ENCODE data around the gene OXSR1. TPM values are rescaled to one million over a fixed set of nuclear protein-coding genes. Genes with fewer than 3 reads are reported as not detected.
A peak's percentile ranks its signal among the peaks of the same experiment; 100 is the strongest.

OXSR1 gene
- total RNA-seq, 1 donor from 2014 or later = 80.7 TPM

DNA sequence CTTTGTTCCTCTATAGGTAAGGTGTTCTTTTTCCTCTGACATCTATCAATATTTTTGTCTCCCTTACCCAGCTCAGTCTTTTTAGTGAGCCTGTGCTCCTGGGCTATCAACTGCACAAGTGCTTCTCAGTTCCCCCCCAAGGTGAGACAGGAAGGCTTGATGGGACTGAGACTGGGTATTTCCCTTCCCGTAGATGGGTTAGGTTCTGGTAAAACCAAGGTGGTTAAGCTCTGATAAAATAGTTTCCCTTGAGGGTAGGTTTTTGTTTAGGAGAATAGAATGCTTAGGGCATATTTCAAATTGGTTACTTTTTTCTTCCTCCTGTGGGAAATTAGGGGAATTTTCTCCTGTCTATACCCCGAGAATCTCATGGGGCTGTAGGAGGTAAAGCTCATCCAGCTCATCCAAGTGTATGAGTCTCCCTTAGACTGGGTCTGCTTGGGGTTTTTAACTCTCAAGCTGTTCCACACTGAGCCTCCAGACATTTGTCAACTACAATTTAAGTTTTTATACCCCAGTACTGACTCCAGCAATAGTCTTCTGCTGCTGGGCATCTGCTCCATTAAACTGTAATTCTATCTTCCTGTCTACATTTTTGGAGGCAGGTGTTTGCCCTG, 44.9 kb downstream of the OXSR1 start:
- Mint-ChIP-seq H3K27ac (ENCODE audit: unreplicated experiment) (no peak overlapping the region), H3K36me3 (ENCODE audit: unreplicated experiment) (no peaks in the 10 kb centered on the region), H3K4me1 (ENCODE audit: low read depth, unreplicated experiment) (peaks cover 27% of the 10 kb centered on the region), H3K27me3 (ENCODE audit: unreplicated experiment) (peaks cover 5% of the 10 kb centered on the region), H3K4me3 (ENCODE audit: unreplicated experiment) (peak overlapping the region; percentile 21), H3K9me3 (ENCODE audit: unreplicated experiment) (peaks cover 2% of the 10 kb centered on the region)
- TF ChIP-seq, protein P1, sequence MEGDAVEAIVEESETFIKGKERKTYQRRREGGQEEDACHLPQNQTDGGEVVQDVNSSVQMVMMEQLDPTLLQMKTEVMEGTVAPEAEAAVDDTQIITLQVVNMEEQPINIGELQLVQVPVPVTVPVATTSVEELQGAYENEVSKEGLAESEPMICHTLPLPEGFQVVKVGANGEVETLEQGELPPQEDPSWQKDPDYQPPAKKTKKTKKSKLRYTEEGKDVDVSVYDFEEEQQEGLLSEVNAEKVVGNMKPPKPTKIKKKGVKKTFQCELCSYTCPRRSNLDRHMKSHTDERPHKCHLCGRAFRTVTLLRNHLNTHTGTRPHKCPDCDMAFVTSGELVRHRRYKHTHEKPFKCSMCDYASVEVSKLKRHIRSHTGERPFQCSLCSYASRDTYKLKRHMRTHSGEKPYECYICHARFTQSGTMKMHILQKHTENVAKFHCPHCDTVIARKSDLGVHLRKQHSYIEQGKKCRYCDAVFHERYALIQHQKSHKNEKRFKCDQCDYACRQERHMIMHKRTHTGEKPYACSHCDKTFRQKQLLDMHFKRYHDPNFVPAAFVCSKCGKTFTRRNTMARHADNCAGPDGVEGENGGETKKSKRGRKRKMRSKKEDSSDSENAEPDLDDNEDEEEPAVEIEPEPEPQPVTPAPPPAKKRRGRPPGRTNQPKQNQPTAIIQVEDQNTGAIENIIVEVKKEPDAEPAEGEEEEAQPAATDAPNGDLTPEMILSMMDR (IDR thresholded peaks at IDR 0.05; ENCODE audit: partially characterized antibody, unreplicated experiment) = no peak
- no peak for DNase-seq

DNA sequence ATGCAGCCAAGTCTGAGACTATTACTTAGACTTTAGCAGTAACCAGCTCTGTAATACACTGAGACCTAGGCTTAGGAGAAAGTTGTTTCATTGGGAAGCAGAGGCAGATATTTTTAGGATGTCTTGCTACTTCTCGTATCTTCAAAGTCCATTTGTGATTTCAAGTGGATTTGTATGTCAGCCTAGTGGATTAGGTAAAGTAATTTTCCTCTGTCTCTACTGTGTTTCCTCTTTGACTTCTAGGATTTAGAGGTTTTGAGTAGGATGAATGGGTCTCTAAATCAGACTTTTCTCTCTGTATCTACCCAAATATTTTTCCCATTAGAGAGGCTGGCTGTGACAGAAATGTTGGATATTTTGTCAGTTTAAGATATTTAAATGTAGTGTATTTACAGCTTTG, 46.8 kb downstream of the OXSR1 start:
- TF ChIP-seq, protein P1 (IDR thresholded peaks at IDR 0.05; ENCODE audit: partially characterized antibody, unreplicated experiment) = no peak
- no peak overlapping the region for H3K4me3 Mint-ChIP-seq (ENCODE audit: unreplicated experiment)
- peaks cover 2% of the 10 kb centered on the region for H3K27me3 Mint-ChIP-seq (ENCODE audit: unreplicated experiment)
- peaks cover 17% of the 10 kb centered on the region for H3K4me1 Mint-ChIP-seq (ENCODE audit: low read depth, unreplicated experiment)
- H3K36me3 Mint-ChIP-seq (ENCODE audit: unreplicated experiment) = no peaks in the 10 kb centered on the region
- no peak for DNase-seq
- peaks cover 2% of the 10 kb centered on the region for H3K9me3 Mint-ChIP-seq (ENCODE audit: unreplicated experiment)
- H3K27ac Mint-ChIP-seq (ENCODE audit: unreplicated experiment) = no peak overlapping the region

DNA sequence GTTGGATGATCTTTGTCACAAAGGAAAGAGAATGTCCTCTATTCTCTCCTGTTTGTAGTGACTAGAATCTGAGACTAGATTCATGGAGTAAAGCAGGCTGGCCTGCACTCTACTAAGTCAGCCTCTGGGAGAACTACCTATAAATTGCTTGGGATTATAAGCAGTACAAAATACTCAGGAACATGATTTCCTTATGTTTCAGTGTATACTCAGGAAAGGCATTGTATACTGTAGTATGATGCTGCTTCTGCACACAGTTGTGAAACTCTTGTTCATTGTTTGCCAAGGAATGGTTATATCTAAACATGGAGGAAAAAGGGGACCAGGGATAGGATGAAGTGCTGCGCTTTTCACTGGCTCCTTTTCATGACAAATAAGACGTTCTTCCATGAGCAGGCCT, 49.2 kb downstream of the OXSR1 start:
- DNase-seq = no peak
- H3K27ac Mint-ChIP-seq (ENCODE audit: unreplicated experiment) = no peak overlapping the region
- H3K4me1 Mint-ChIP-seq (ENCODE audit: low read depth, unreplicated experiment) = peaks cover 15% of the 10 kb centered on the region
- peaks cover 2% of the 10 kb centered on the region for H3K27me3 Mint-ChIP-seq (ENCODE audit: unreplicated experiment)
- H3K9me3 Mint-ChIP-seq (ENCODE audit: unreplicated experiment) = no peaks in the 10 kb centered on the region
- no peaks in the 10 kb centered on the region for H3K36me3 Mint-ChIP-seq (ENCODE audit: unreplicated experiment)
- no peak overlapping the region for H3K4me3 Mint-ChIP-seq (ENCODE audit: unreplicated experiment)
- TF ChIP-seq, protein P1 (IDR thresholded peaks at IDR 0.05; ENCODE audit: partially characterized antibody, unreplicated experiment) = no peak

DNA sequence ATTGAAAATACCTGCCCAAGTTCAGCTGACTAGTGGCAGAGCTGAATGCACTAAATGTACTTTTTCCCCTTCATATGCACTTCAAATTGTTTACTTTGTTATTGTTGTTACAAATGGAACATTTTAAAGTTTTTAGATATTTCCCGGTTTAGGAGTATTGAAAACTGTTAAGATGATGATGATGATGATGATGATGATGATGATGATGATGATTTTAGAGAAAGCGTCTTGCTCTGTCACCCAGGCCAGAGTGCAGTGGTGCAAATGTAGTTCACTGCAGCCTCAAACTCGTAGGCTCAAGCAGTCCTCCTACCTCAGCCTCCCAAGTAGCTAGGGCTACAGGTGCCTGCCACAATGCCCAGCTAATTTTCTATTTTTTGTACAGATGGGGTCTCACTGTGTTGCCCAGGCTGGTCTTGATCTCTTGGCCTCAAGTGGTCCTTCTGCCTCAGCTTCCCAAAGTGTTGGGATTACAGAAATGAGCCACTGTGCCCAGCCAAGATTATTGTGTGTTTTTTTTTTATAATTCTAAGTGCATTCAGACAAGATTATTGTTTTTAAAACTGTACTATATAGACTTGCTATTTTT, 54.4 kb downstream of the OXSR1 start:
- Mint-ChIP-seq H3K4me1 (ENCODE audit: low read depth, unreplicated experiment) (peaks cover 18% of the 10 kb centered on the region), H3K36me3 (ENCODE audit: unreplicated experiment) (no peaks in the 10 kb centered on the region), H3K27me3 (ENCODE audit: unreplicated experiment) (peaks cover 4% of the 10 kb centered on the region), H3K27ac (ENCODE audit: unreplicated experiment) (no peak overlapping the region), H3K9me3 (ENCODE audit: unreplicated experiment) (peaks cover 5% of the 10 kb centered on the region), H3K4me3 (ENCODE audit: unreplicated experiment) (no peak overlapping the region)
- DNase-seq = no peak
- TF ChIP-seq, protein P1 (IDR thresholded peaks at IDR 0.05; ENCODE audit: partially characterized antibody, unreplicated experiment) = no peak

DNA sequence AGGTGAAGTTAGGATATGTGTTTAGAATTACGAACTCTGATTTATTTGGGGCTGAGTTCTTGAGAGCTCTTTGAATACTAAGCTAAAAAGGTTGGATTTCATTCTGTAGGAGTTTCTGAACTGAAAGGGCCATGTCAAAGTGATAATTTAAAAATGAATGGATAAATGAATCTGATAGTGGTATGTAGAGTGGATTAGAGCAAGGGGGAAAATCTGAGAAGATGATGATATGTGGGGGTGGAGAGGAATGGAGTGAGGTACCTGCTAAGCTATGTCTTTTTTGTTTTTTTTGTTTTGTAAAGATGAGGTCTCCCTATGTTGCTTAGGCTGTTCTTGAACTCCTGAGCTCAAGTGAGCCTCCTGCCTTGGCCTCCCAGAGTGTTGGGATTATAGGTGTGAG, 55.7 kb downstream of the OXSR1 start:
- peak overlapping the region; percentile 50 for H3K27ac Mint-ChIP-seq (ENCODE audit: unreplicated experiment)
- DNase-seq = no peak
- peaks cover 4% of the 10 kb centered on the region for H3K27me3 Mint-ChIP-seq (ENCODE audit: unreplicated experiment)
- H3K4me1 Mint-ChIP-seq (ENCODE audit: low read depth, unreplicated experiment) = peaks cover 16% of the 10 kb centered on the region
- peaks cover 5% of the 10 kb centered on the region for H3K9me3 Mint-ChIP-seq (ENCODE audit: unreplicated experiment)
- TF ChIP-seq, protein P1 (IDR thresholded peaks at IDR 0.05; ENCODE audit: partially characterized antibody, unreplicated experiment) = no peak
- H3K4me3 Mint-ChIP-seq (ENCODE audit: unreplicated experiment) = no peak overlapping the region
- H3K36me3 Mint-ChIP-seq (ENCODE audit: unreplicated experiment) = no peaks in the 10 kb centered on the region

Measured in glutamatergic neuron (in vitro differentiated cells).